ENCODE data around the gene OIP5. TPM values are rescaled to one million over a fixed set of nuclear protein-coding genes. Genes with fewer than 3 reads are reported as not detected.
"Not testable (repeated sequence)": the region's sequence is repeated elsewhere in the genome, so short reads cannot be mapped to it uniquely, and the experiment has no call there.

The OIP5 gene
- total RNA-seq, 1 donor from 2014 or later = 0.62 TPM

- ChIA-PET CTCF (no interaction called here), POLR2A (no interaction called here)
- no peak for TF ChIP-seq CTCF (IDR thresholded peaks at IDR 0.05)
- peaks cover 25% of the 10 kb centered on the region for H3K36me3 Mint-ChIP-seq (ENCODE audit: low read depth)
- no peaks in the 10 kb centered on the region for H3K27me3 Mint-ChIP-seq
- no peaks in the 10 kb centered on the region for H3K9me3 Mint-ChIP-seq
- peaks cover 18% of the 10 kb centered on the region for H3K4me1 Mint-ChIP-seq
- intact Hi-C loops (cut with micrococcal nuclease) = no loop called here
- no peak overlapping the region for H3K27ac Mint-ChIP-seq
- ATAC-seq (ENCODE audit: low read depth) = no peak
- H3K4me3 Mint-ChIP-seq = no peak overlapping the region
- DNase-seq = no peak
These were observed 30.8 kb downstream of the OIP5 start for GRCh38 chr15:41301587-41301986.

GRCh38 chr15:41301139-41301538 lies 31.3 kb downstream of the OIP5 start:
- CTCF ChIA-PET = not testable (repeated sequence)

GRCh38 chr15:41292521-41292920 lies 39.9 kb downstream of the OIP5 start:
- no peak for TF ChIP-seq CTCF (IDR thresholded peaks at IDR 0.05)
- intact Hi-C loops (cut with micrococcal nuclease) = no loop called here
- ATAC-seq (ENCODE audit: low read depth) = no peak
- Mint-ChIP-seq H3K4me3 (no peak overlapping the region), H3K9me3 (no peaks in the 10 kb centered on the region), H3K27me3 (no peaks in the 10 kb centered on the region), H3K27ac (peak overlapping the region; percentile 89), H3K36me3 (ENCODE audit: low read depth) (peaks cover 28% of the 10 kb centered on the region), H3K4me1 (peaks cover 34% of the 10 kb centered on the region)
- POLR2A ChIA-PET = interaction anchor here (1.1 to 2.3 kb wide), 3 partner anchors 9 to 40 kb away, joined by 4 to 21 read pairs (median 6); partner anchors contain the start of genes NUSAP1 and OIP5
- no peak for DNase-seq
- CTCF ChIA-PET = interaction anchor here (0.6 kb wide), 1 partner anchor 62 kb away, joined by 3 read pairs; the partner anchor contains the start of gene EXD1

More at GRCh38 chr15:41301139-41301538, 31.3 kb downstream of the OIP5 start:
- H3K27ac Mint-ChIP-seq; H3K4me3 Mint-ChIP-seq; H3K9me3 Mint-ChIP-seq; POLR2A ChIA-PET; DNase-seq; ATAC-seq (ENCODE audit: low read depth); H3K27me3 Mint-ChIP-seq; intact Hi-C loops (cut with micrococcal nuclease): not testable (repeated sequence)
- H3K4me1 Mint-ChIP-seq = peaks cover 18% of the 10 kb centered on the region
- peaks cover 25% of the 10 kb centered on the region for H3K36me3 Mint-ChIP-seq (ENCODE audit: low read depth)

- POLR2A ChIA-PET = interaction anchor here (0.5 to 2.6 kb wide), 17 partner anchors 8 to 702 kb away, joined by 3 to 21 read pairs (median 4); partner anchors contain the start of genes CHAC1, CHP1, EXD1 and NUSAP1
- Mint-ChIP-seq H3K9me3 (no peaks in the 10 kb centered on the region), H3K36me3 (ENCODE audit: low read depth) (peaks cover 41% of the 10 kb centered on the region), H3K4me3 (peak overlapping the region; percentile 57), H3K27ac (peak overlapping the region; percentile 89), H3K4me1 (peaks cover 40% of the 10 kb centered on the region), H3K27me3 (no peaks in the 10 kb centered on the region)
- ATAC-seq (ENCODE audit: low read depth) (peak; percentile 94), DNase-seq (peak; percentile 25)
- TF ChIP-seq CTCF (IDR thresholded peaks at IDR 0.05) = no peak
- CTCF ChIA-PET = interaction anchor here (1.3 to 1.4 kb wide), 2 partner anchors 60 to 125 kb away, joined by 3 to 4 read pairs; partner anchors contain the start of genes CHP1 and EXD1
- intact Hi-C loops (cut with micrococcal nuclease) = loop anchor here (1.0 to 2.0 kb wide), 4 partner anchors 8 to 60 kb away; partner anchors contain the start of genes CHP1, NUSAP1 and OIP5
These were observed 41.2 kb downstream of the OIP5 start for GRCh38 chr15:41291065-41291631.

GRCh38 chr15:41289953-41290352 lies 42.4 kb downstream of the OIP5 start:
- Mint-ChIP-seq H3K27me3 (no peaks in the 10 kb centered on the region), H3K4me1 (peaks cover 51% of the 10 kb centered on the region), H3K27ac (no peak overlapping the region), H3K4me3 (no peak overlapping the region), H3K9me3 (no peaks in the 10 kb centered on the region), H3K36me3 (ENCODE audit: low read depth) (peaks cover 46% of the 10 kb centered on the region)
- CTCF ChIA-PET = no interaction called here
- no peak for DNase-seq
- POLR2A ChIA-PET = interaction anchor here (0.7 to 2.6 kb wide), 2 partner anchors 59 to 85 kb away, joined by 5 to 14 read pairs; partner anchors contain the start of genes CHP1 and EXD1
- ATAC-seq (ENCODE audit: low read depth) = no peak
- TF ChIP-seq CTCF (IDR thresholded peaks at IDR 0.05) = no peak
- intact Hi-C loops (cut with micrococcal nuclease) = loop anchor here (2.0 kb wide), 1 partner anchor 17 kb away; no protein-coding TSS in a partner anchor
